Keratinocyte (primary cell): Measurements from ENCODE around the gene TMEM132C.

Source experiments
- EZH2 ChIP-seq: IDR thresholded peaks from one replicate; pipeline ENCODE4 v1.6.1; 2012; ENCODE audit warnings: inconsistent platforms, mild to moderate bottlenecking, low read length, moderate library complexity
- TF ChIP-seq, protein P1 (sequence below), 3 experiments: IDR thresholded peaks in 1 of 3; conservative IDR thresholded peaks in 1 of 3; optimal IDR thresholded peaks in 1 of 3; 2 replicates in 2 of 3; 3 replicates in 1 of 3; pipeline versions ENCODE3 to v1.5.1; 2011; ENCODE audit warnings: low read length in 3 of 3, mild to moderate bottlenecking in 3 of 3, moderate library complexity in 2 of 3, control low read depth in 1 of 3, inconsistent platforms in 1 of 3; ENCODE audit not compliant: insufficient read depth in 2 of 3; ENCODE audit errors: extremely low read depth in 1 of 3

GRCh38 chr12:128551266-128551665 is 284.3 kb downstream of the TMEM132C start:
- TF ChIP-seq EZH2, result no peak
- TF ChIP-seq, protein P1, sequence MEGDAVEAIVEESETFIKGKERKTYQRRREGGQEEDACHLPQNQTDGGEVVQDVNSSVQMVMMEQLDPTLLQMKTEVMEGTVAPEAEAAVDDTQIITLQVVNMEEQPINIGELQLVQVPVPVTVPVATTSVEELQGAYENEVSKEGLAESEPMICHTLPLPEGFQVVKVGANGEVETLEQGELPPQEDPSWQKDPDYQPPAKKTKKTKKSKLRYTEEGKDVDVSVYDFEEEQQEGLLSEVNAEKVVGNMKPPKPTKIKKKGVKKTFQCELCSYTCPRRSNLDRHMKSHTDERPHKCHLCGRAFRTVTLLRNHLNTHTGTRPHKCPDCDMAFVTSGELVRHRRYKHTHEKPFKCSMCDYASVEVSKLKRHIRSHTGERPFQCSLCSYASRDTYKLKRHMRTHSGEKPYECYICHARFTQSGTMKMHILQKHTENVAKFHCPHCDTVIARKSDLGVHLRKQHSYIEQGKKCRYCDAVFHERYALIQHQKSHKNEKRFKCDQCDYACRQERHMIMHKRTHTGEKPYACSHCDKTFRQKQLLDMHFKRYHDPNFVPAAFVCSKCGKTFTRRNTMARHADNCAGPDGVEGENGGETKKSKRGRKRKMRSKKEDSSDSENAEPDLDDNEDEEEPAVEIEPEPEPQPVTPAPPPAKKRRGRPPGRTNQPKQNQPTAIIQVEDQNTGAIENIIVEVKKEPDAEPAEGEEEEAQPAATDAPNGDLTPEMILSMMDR (optimal IDR thresholded peaks at IDR 0.05 in 1 of 3, IDR thresholded peaks at IDR 0.05 in 1 of 3, conservative IDR thresholded peaks at IDR 0.05 in 1 of 3; ENCODE audit: extremely low read depth in 1 of 3, insufficient read depth in 2 of 3, low read length in 3 of 3), result no peak
